ENCODE results near the gene SHANK3.

- TF ChIP-seq EZH2phosphoT487 (IDR thresholded peaks at IDR 0.05; ENCODE audit: insufficient read depth, low read depth) (no peak), EZH2 (IDR thresholded peaks at IDR 0.05; ENCODE audit: insufficient read depth, poor library complexity, severe bottlenecking) (no peak)
Observed at GRCh38 chr22:50699756-50700386, 27.2 kb downstream of the SHANK3 start.

Measured in GM23248 (cell line).